GM18502 (cell line): Measurements from ENCODE around the gene FLAD1.

Experiments used
- ATAC-seq: cut with Tn5 transposase; IDR thresholded peaks from one replicate; pipeline ENCODE4 v1.9.1; 2021; ENCODE audit warnings: mild to moderate bottlenecking; ENCODE audit not compliant: unreplicated experiment, poor library complexity

The FLAD1 gene

GRCh38 chr1:154951901-154952657 lies 31.1 kb upstream of the FLAD1 start:
- no peak for ATAC-seq

- no peak for ATAC-seq
Observed at GRCh38 chr1:154952664-154953063, 30.5 kb upstream of the FLAD1 start.

- ATAC-seq: no peak
Observed at GRCh38 chr1:154953611-154954038, 29.5 kb upstream of the FLAD1 start.

GRCh38 chr1:154954541-154954940 lies 28.6 kb upstream of the FLAD1 start:
- no peak for ATAC-seq

- peak; percentile 60 for ATAC-seq
Observed at GRCh38 chr1:154955039-154955717, 28.0 kb upstream of the FLAD1 start.

- peak; percentile 57 for ATAC-seq
Observed at GRCh38 chr1:154955718-154956543, 27.2 kb upstream of the FLAD1 start, which contains the start of gene PBXIP1. Gene PBXIP1, minus strand, starts transcription at chr1:154956099. Its CDS starts 2,378 bp downstream, at chr1:154953721.

GRCh38 chr1:154956544-154956941 lies 26.6 kb upstream of the FLAD1 start:
- ATAC-seq: no peak

- no peak for ATAC-seq
Observed at GRCh38 chr1:154957091-154957657, 26.0 kb upstream of the FLAD1 start.

GRCh38 chr1:154958036-154958435 lies 25.1 kb upstream of the FLAD1 start:
- ATAC-seq: no peak

- no peak for ATAC-seq
Observed at GRCh38 chr1:154958681-154959425, 24.3 kb upstream of the FLAD1 start.

GRCh38 chr1:154959426-154959780 lies 23.7 kb upstream of the FLAD1 start:
- ATAC-seq: no peak

GRCh38 chr1:154960446-154961136 lies 22.6 kb upstream of the FLAD1 start:
- ATAC-seq: no peak

- peak; percentile 69 for ATAC-seq
Observed at GRCh38 chr1:154961207-154962155, 21.7 kb upstream of the FLAD1 start, which contains the start of gene PYGO2. Gene PYGO2, minus strand, starts transcription at chr1:154961782. Its CDS starts 206 bp downstream, at chr1:154961576.

GRCh38 chr1:154962156-154962749 lies 20.9 kb upstream of the FLAD1 start:
- peak; percentile 15 for ATAC-seq

GRCh38 chr1:154962795-154963330 lies 20.3 kb upstream of the FLAD1 start:
- no peak for ATAC-seq

GRCh38 chr1:154963643-154964042 lies 19.5 kb upstream of the FLAD1 start:
- ATAC-seq: no peak

GRCh38 chr1:154964359-154964758 lies 18.8 kb upstream of the FLAD1 start:
- no peak for ATAC-seq
